GM19463 (cell line): ENCODE measurements around the gene PLAC8L1.
A peak's percentile ranks its signal among the peaks of the same experiment; 100 is the strongest.

ENCODE experiments used
- ATAC-seq: cut with Tn5 transposase; IDR thresholded peaks from one replicate; pipeline ENCODE4 v1.9.1; 2021; ENCODE audit warnings: mild to moderate bottlenecking, moderate library complexity; ENCODE audit not compliant: unreplicated experiment

Gene PLAC8L1

GRCh38 chr5:146081556-146081955 lies 23.8 kb downstream of the PLAC8L1 start:
- ATAC-seq = no peak

- no peak for ATAC-seq
These were observed 25.5 kb downstream of the PLAC8L1 start for GRCh38 chr5:146079695-146080373.

GRCh38 chr5:146078566-146078965 lies 26.8 kb downstream of the PLAC8L1 start:
- no peak for ATAC-seq

GRCh38 chr5:146076455-146076854 lies 28.9 kb downstream of the PLAC8L1 start:
- no peak for ATAC-seq

- ATAC-seq = no peak
These were observed 29.3 kb downstream of the PLAC8L1 start for GRCh38 chr5:146076028-146076427.

GRCh38 chr5:146073239-146073900 lies 32.0 kb downstream of the PLAC8L1 start:
- ATAC-seq = no peak

GRCh38 chr5:146072595-146072994 lies 32.8 kb downstream of the PLAC8L1 start:
- ATAC-seq = no peak

- ATAC-seq = no peak
These were observed 34.2 kb downstream of the PLAC8L1 start for GRCh38 chr5:146071171-146071570.

- no peak for ATAC-seq
These were observed 34.6 kb downstream of the PLAC8L1 start for GRCh38 chr5:146070746-146071145.

- peak; percentile 25 for ATAC-seq
These were observed 35.6 kb downstream of the PLAC8L1 start for GRCh38 chr5:146069780-146070099.

GRCh38 chr5:146068977-146069779 lies 36.2 kb downstream of the PLAC8L1 start:
- peak; percentile 43 for ATAC-seq

GRCh38 chr5:146068206-146068605 lies 37.2 kb downstream of the PLAC8L1 start:
- no peak for ATAC-seq

GRCh38 chr5:146066968-146067367 lies 38.4 kb downstream of the PLAC8L1 start:
- ATAC-seq = no peak

- ATAC-seq = no peak
These were observed 45.2 kb downstream of the PLAC8L1 start for GRCh38 chr5:146060221-146060585.

- ATAC-seq = no peak
These were observed 45.7 kb downstream of the PLAC8L1 start for GRCh38 chr5:146059460-146060220.

- no peak for ATAC-seq
These were observed 49.9 kb downstream of the PLAC8L1 start for GRCh38 chr5:146055432-146055831.

GRCh38 chr5:146052780-146053179 lies 52.6 kb downstream of the PLAC8L1 start:
- ATAC-seq = no peak

GRCh38 chr5:146051678-146052077 lies 53.7 kb downstream of the PLAC8L1 start:
- ATAC-seq = no peak

GRCh38 chr5:146050086-146050485 lies 55.3 kb downstream of the PLAC8L1 start:
- ATAC-seq = no peak

GRCh38 chr5:146049704-146050026 lies 55.7 kb downstream of the PLAC8L1 start:
- ATAC-seq = no peak

GRCh38 chr5:146048994-146049703 lies 56.2 kb downstream of the PLAC8L1 start:
- no peak for ATAC-seq
